Lower lobe of right lung (tissue), 2 donors: ENCODE measurements around the gene IL1RAPL1. TPM values are rescaled to one million over a fixed set of nuclear protein-coding genes. Genes with fewer than 3 reads are reported as not detected.

Source experiments
- ATAC-seq, 2 donors: fragments of 200-7000 bp; cut with Tn5 transposase; one replicate each; pipeline ENCODE4 v1.9.1; 2020 to 2022; ENCODE audit warnings: mild to moderate bottlenecking in 2 of 2, moderate library complexity in 2 of 2
- DNase-seq: peaks from one replicate; pipeline ENCODE4 v3.0.0-alpha.2; 2020
- H3K27ac ChIP-seq: fragments of 200-600 bp; one replicate; pipeline ENCODE4 v1.8.0; 2022
- H3K27me3 ChIP-seq: fragments of 200-600 bp; one replicate; pipeline ENCODE4 v1.8.0; 2022; ENCODE audit warnings: low read depth
- H3K36me3 ChIP-seq: fragments of 200-600 bp; one replicate; pipeline ENCODE4 v1.8.0; 2022; ENCODE audit warnings: mild to moderate bottlenecking
- H3K4me1 ChIP-seq: fragments of 200-600 bp; one replicate; pipeline ENCODE4 v1.8.0; 2022
- H3K4me3 ChIP-seq: fragments of 200-600 bp; one replicate; pipeline ENCODE4 v1.8.0; 2022; ENCODE audit warnings: mild to moderate bottlenecking
- H3K9me3 ChIP-seq: fragments of 200-600 bp; one replicate; pipeline ENCODE4 v1.8.0; 2022
- intact Hi-C: fragments of 100-400 bp; cut with DNase I; formaldehyde crosslinking; loops from one replicate; pipeline ENCODE4 v1.11.0; 2022
- total RNA-seq: library from RNA; stranded (reverse); fragmentation: NEBNext Ultra II Directional; extraction: Animal tissue kit (Norgen Biotek cat#: 25700); gene quantifications from one replicate; pipeline ENCODE4 v1.2.1, GENCODE V29; 2021
- TF ChIP-seq, protein P1 (sequence below): fragments of 200-600 bp; IDR thresholded peaks from one replicate; pipeline ENCODE4 v1.8.0; 2022; ENCODE audit warnings: antibody characterized with exemption, mild to moderate bottlenecking
- donor health status: DM: no; HTN: yes; CAD: no; lungs with severe emphysema.

IL1RAPL1 gene
- total RNA-seq, 1 donor from 2014 or later: not detected

DNA sequence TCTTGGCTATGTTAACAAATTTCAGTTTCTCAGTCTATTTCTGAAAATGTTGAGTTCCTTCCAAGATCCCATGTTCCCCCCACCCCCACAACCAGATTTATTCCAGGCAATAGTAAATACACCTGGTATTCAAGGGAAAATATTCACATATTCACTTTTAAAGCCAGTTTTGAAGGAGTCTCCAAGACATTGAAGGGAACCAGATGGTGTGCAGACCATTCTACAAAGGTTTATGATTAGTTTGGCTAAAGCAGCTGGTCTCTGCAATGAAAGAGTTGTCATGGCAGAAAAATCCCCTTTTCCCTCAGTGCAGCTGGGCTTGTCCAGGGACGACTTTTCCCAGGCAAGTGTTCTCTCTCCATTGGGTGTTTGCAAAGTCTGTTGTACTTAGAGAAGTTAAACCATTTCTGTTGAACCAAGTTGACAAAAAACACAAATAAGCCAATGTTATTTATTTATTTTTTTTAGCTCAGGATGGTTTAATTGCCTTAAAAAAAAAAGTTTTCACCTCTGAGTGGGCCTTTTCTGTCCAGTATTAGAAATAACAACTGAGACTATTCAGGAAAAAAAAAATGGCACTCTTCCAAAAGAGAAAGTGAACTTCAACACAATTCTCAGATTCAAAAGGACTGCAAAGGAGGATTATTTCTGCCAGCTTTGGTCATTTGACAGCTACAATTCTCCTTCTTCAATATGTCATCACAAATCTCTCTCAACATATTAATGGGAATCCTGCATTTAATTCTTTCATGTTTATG is 410.6 kb downstream of the IL1RAPL1 start:
- Histone ChIP-seq H3K27me3 (no peaks in the 10 kb centered on the region), H3K4me3 (no peak overlapping the region), H3K9me3 (no peaks in the 10 kb centered on the region), H3K36me3 (no peaks in the 10 kb centered on the region), H3K27ac (no peak overlapping the region), H3K4me1 (no peaks in the 10 kb centered on the region)
- ATAC-seq: no peak
- no peak for DNase-seq
- intact Hi-C loops: no loop called here
- TF ChIP-seq, protein P1, sequence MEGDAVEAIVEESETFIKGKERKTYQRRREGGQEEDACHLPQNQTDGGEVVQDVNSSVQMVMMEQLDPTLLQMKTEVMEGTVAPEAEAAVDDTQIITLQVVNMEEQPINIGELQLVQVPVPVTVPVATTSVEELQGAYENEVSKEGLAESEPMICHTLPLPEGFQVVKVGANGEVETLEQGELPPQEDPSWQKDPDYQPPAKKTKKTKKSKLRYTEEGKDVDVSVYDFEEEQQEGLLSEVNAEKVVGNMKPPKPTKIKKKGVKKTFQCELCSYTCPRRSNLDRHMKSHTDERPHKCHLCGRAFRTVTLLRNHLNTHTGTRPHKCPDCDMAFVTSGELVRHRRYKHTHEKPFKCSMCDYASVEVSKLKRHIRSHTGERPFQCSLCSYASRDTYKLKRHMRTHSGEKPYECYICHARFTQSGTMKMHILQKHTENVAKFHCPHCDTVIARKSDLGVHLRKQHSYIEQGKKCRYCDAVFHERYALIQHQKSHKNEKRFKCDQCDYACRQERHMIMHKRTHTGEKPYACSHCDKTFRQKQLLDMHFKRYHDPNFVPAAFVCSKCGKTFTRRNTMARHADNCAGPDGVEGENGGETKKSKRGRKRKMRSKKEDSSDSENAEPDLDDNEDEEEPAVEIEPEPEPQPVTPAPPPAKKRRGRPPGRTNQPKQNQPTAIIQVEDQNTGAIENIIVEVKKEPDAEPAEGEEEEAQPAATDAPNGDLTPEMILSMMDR: no peak

DNA sequence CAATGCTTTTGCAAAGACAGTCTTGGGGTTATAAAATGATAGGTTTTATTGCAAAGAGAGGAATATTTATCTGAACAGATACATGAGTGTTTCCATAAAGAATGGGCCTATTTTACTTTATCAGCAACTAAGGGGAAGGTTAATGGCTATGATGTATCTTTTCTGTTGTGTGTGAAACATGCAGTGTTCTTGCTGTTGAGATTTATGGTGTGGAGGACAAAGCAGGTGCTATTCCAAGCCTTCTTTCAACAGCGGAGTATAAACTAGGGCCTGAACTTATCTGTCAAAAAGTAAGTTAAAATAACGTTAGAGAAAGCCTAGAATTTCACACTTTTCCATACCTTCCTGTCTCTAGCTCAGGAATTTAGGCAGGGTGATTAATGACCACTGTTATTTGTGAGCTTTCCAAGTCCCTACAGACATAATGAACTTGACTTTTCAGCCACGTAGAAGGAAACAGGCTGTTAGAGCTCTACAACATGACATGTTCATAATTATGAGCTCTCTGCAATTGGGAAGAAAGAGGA is 411.4 kb downstream of the IL1RAPL1 start:
- DNase-seq: no peak

DNA sequence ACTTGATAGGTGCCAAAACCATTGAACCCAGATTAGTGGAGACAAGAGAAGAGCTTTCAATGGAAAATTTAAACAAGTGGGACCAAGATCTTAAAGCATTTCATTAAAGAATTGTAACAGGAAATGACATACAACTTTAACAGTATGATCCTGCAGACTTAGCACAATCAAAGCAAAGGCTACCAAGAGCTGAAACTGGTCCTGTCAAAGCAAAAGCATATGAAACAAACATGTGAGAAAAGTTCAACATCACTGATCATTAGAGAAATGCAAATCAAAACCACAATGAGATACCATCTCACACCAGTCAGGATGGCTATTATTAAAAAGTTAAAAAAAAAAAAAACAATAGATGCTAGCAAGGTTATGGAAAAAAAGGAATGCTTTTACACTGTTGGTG is 425.6 kb downstream of the IL1RAPL1 start:
- intact Hi-C loops: no loop called here

More for the DNA sequence above, 411.4 kb downstream of the IL1RAPL1 start:
- H3K4me1 ChIP-seq: no peaks in the 10 kb centered on the region
- intact Hi-C loops: no loop called here
- H3K4me3 ChIP-seq: no peak overlapping the region
- no peaks in the 10 kb centered on the region for H3K27me3 ChIP-seq
- no peak for ATAC-seq
- TF ChIP-seq, protein P1: no peak
- no peak overlapping the region for H3K27ac ChIP-seq
- no peaks in the 10 kb centered on the region for H3K9me3 ChIP-seq
- no peaks in the 10 kb centered on the region for H3K36me3 ChIP-seq

DNA sequence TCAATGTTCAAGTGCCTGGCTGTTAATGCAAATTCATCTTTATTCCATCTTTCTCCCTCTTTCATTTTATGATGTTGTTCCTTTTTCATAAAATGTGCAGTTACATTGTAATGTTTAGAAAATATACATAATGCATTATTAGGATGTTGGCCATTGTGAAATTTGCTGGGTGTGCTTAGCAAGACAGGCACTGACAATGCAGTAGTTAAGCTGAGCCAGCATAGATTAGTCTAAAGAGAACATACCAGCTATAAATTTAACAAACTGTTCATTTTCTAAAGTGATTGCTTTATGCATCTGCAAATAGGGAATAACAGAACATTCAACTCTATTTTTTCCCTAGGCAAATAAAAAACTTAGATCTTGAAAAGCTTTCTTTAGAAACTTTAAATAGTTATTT is 436.0 kb downstream of the IL1RAPL1 start:
- ATAC-seq: no peak
- H3K4me1 ChIP-seq: no peaks in the 10 kb centered on the region
- no peaks in the 10 kb centered on the region for H3K36me3 ChIP-seq
- intact Hi-C loops: no loop called here
- no peaks in the 10 kb centered on the region for H3K9me3 ChIP-seq
- no peak overlapping the region for H3K4me3 ChIP-seq
- no peak overlapping the region for H3K27ac ChIP-seq
- TF ChIP-seq, protein P1: no peak
- no peak for DNase-seq
- no peaks in the 10 kb centered on the region for H3K27me3 ChIP-seq

More for the DNA sequence above, 425.6 kb downstream of the IL1RAPL1 start:
- Histone ChIP-seq H3K36me3 (no peaks in the 10 kb centered on the region), H3K4me1 (no peaks in the 10 kb centered on the region), H3K27me3 (no peaks in the 10 kb centered on the region), H3K27ac (no peak overlapping the region), H3K9me3 (no peaks in the 10 kb centered on the region), H3K4me3 (no peak overlapping the region)
- no peak for DNase-seq
- TF ChIP-seq, protein P1: no peak
- ATAC-seq: no peak

DNA sequence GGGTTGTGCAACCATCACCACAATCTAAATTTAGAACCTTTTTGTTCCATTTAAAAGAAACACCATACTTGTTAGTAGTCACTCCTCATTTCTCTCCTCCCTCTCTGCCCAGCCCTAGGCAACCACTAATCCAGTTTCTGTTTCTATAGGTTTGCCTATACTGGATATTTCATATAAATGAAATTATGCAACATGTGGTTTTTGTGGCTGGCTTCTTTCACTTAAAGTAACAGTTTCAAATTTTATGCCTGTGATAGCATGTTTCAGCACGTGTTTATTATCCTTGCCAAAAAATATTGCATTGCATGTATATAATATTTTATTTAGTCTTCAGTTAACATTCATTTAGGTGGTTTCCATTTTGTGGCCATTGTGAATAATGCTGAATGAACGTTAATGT is 437.6 kb downstream of the IL1RAPL1 start:
- Histone ChIP-seq H3K9me3 (no peaks in the 10 kb centered on the region), H3K36me3 (no peaks in the 10 kb centered on the region), H3K27me3 (no peaks in the 10 kb centered on the region), H3K4me3 (no peak overlapping the region), H3K4me1 (no peaks in the 10 kb centered on the region), H3K27ac (no peak overlapping the region)
- TF ChIP-seq, protein P1: no peak
- DNase-seq (no peak), ATAC-seq (no peak)
- intact Hi-C loops: no loop called here
